Calu3 (cell line): ENCODE measurements around the gene STMND1. TPM values are rescaled to one million over a fixed set of nuclear protein-coding genes. Genes with fewer than 3 reads are reported as not detected.

ENCODE experiments used
- BruUV-seq: library from RNA; stranded (reverse); fragments of 400-500 nt; replicated peaks from 2 replicates; lab custom pipeline; 2021; lab: Mats Ljungman, UMichigan
- CTCF ChIA-PET: fragments of 300-600 bp; sonication (Branson Sonifier 250); formaldehyde crosslinking; loops from one replicate; lab custom pipeline; 2022; ENCODE audit warnings: antibody characterized with exemption; lab: Charles Lee
- DNase-seq: peaks from one replicate; pipeline ENCODE4 v3.0.0; 2022
- H3K27ac Mint-ChIP-seq: one replicate; pipeline ENCODE4 v1.8.0; 2022; ENCODE audit warnings: mixed read lengths; ENCODE audit not compliant: unreplicated experiment
- H3K27me3 Mint-ChIP-seq: one replicate; pipeline ENCODE4 v1.8.0; 2022; ENCODE audit warnings: mixed read lengths; ENCODE audit not compliant: unreplicated experiment
- H3K36me3 Mint-ChIP-seq: one replicate; pipeline ENCODE4 v1.8.0; 2022; ENCODE audit warnings: mild to moderate bottlenecking, moderate library complexity, mixed read lengths; ENCODE audit not compliant: insufficient read depth, unreplicated experiment
- H3K4me1 Mint-ChIP-seq: one replicate; pipeline ENCODE4 v1.8.0; 2022; ENCODE audit warnings: mild to moderate bottlenecking, low read depth, mixed read lengths; ENCODE audit not compliant: unreplicated experiment
- H3K4me3 Mint-ChIP-seq: one replicate; pipeline ENCODE4 v1.8.0; 2022; ENCODE audit warnings: mild to moderate bottlenecking, low read depth, moderate library complexity, mixed read lengths; ENCODE audit not compliant: unreplicated experiment
- H3K9me3 Mint-ChIP-seq: one replicate; pipeline ENCODE4 v1.8.0; 2022; ENCODE audit warnings: low read depth, mixed read lengths; ENCODE audit not compliant: unreplicated experiment
- intact Hi-C: fragments of 100-400 bp; cut with micrococcal nuclease; formaldehyde crosslinking; loops from one replicate; pipeline ENCODE4 v1.10.0; 2022; ENCODE audit not compliant: unreplicated experiment
- total RNA-seq: library from RNA; stranded (reverse); gene quantifications from 2 replicates; pipeline ENCODE4 v1.2.3, GENCODE V29; 2022
- TF ChIP-seq, protein P1 (sequence below): fragments of 200-600 bp; IDR thresholded peaks from one replicate; pipeline ENCODE4 v1.8.0; 2022; ENCODE audit warnings: antibody characterized with exemption; ENCODE audit not compliant: unreplicated experiment

Gene STMND1
- total RNA-seq, 1 experiment from 2014 or later, result 0.68 TPM

GRCh38 chr6:17091122-17091521 lies 10.7 kb upstream of the STMND1 start:
- H3K4me3 Mint-ChIP-seq, result no peak overlapping the region
- H3K4me1 Mint-ChIP-seq, result peaks cover 10% of the 10 kb centered on the region
- intact Hi-C loops, result no loop called here
- no peaks in the 10 kb centered on the region for H3K27me3 Mint-ChIP-seq
- TF ChIP-seq, protein P1, sequence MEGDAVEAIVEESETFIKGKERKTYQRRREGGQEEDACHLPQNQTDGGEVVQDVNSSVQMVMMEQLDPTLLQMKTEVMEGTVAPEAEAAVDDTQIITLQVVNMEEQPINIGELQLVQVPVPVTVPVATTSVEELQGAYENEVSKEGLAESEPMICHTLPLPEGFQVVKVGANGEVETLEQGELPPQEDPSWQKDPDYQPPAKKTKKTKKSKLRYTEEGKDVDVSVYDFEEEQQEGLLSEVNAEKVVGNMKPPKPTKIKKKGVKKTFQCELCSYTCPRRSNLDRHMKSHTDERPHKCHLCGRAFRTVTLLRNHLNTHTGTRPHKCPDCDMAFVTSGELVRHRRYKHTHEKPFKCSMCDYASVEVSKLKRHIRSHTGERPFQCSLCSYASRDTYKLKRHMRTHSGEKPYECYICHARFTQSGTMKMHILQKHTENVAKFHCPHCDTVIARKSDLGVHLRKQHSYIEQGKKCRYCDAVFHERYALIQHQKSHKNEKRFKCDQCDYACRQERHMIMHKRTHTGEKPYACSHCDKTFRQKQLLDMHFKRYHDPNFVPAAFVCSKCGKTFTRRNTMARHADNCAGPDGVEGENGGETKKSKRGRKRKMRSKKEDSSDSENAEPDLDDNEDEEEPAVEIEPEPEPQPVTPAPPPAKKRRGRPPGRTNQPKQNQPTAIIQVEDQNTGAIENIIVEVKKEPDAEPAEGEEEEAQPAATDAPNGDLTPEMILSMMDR, result no peak
- H3K27ac Mint-ChIP-seq, result no peak overlapping the region
- CTCF ChIA-PET, result no interaction called here
- no peaks in the 10 kb centered on the region for H3K36me3 Mint-ChIP-seq
- DNase-seq, result no peak
- BruUV-seq, result no TSS peak
- peaks cover 2% of the 10 kb centered on the region for H3K9me3 Mint-ChIP-seq

GRCh38 chr6:17093686-17094085 lies 8.2 kb upstream of the STMND1 start:
- DNase-seq, result peak; percentile 30
- CTCF ChIA-PET, result no interaction called here
- TF ChIP-seq, protein P1, result no peak
- no peaks in the 10 kb centered on the region for H3K36me3 Mint-ChIP-seq
- peaks cover 10% of the 10 kb centered on the region for H3K4me1 Mint-ChIP-seq
- no TSS peak for BruUV-seq
- no peak overlapping the region for H3K27ac Mint-ChIP-seq
- H3K4me3 Mint-ChIP-seq, result no peak overlapping the region
- H3K9me3 Mint-ChIP-seq, result peaks cover 2% of the 10 kb centered on the region
- intact Hi-C loops, result no loop called here
- no peaks in the 10 kb centered on the region for H3K27me3 Mint-ChIP-seq

GRCh38 chr6:17096096-17096495 lies 5.8 kb upstream of the STMND1 start:
- no peak for DNase-seq
- no peak overlapping the region for H3K27ac Mint-ChIP-seq
- TF ChIP-seq, protein P1, result no peak
- no peak overlapping the region for H3K4me3 Mint-ChIP-seq
- no peaks in the 10 kb centered on the region for H3K36me3 Mint-ChIP-seq
- H3K4me1 Mint-ChIP-seq, result peaks cover 10% of the 10 kb centered on the region
- CTCF ChIA-PET, result interaction anchor here (1.0 kb wide), 1 partner anchor 9 kb away, joined by 4 read pairs; no protein-coding TSS in a partner anchor
- H3K27me3 Mint-ChIP-seq, result no peaks in the 10 kb centered on the region
- BruUV-seq, result no TSS peak
- no peaks in the 10 kb centered on the region for H3K9me3 Mint-ChIP-seq
- intact Hi-C loops, result no loop called here

GRCh38 chr6:17096652-17097051 lies 5.2 kb upstream of the STMND1 start:
- TF ChIP-seq, protein P1, result no peak
- H3K4me3 Mint-ChIP-seq, result no peak overlapping the region
- H3K36me3 Mint-ChIP-seq, result peaks cover 4% of the 10 kb centered on the region
- no peaks in the 10 kb centered on the region for H3K27me3 Mint-ChIP-seq
- CTCF ChIA-PET, result interaction anchor here (1.0 kb wide), 1 partner anchor 10 kb away, joined by 4 read pairs; no protein-coding TSS in a partner anchor
- intact Hi-C loops, result no loop called here
- no TSS peak for BruUV-seq
- H3K9me3 Mint-ChIP-seq, result no peaks in the 10 kb centered on the region
- H3K4me1 Mint-ChIP-seq, result peaks cover 10% of the 10 kb centered on the region
- H3K27ac Mint-ChIP-seq, result no peak overlapping the region
- DNase-seq, result no peak
